Uterus (tissue), 4 donors: ENCODE measurements around the gene ITGB8. TPM values are rescaled to one million over a fixed set of nuclear protein-coding genes. Genes with fewer than 3 reads are reported as not detected.

ENCODE experiments used
- DNase-seq, 2 donors: peaks; one replicate each; pipeline ENCODE4 v3.0.0-alpha.2; 2019 to 2020
- H3K27ac ChIP-seq, 2 donors: fragments of 200-600 bp; sonication (generic); 1 replicate in 1 of 2; 2 replicates in 1 of 2; pipeline ENCODE4 v1.5.1; 2016 to 2018
- H3K27me3 ChIP-seq, 2 donors: fragments of 200-600 bp; sonication (generic); one replicate each; pipeline ENCODE4 v1.5.1; 2018 to 2019; ENCODE audit warnings: control low read depth in 1 of 2
- H3K36me3 ChIP-seq, 2 donors: fragments of 200-600 bp; sonication (generic); one replicate each; pipeline ENCODE4 v1.5.1; 2019; ENCODE audit warnings: control low read depth in 1 of 2
- H3K4me1 ChIP-seq, 2 donors: fragments of 200-600 bp; sonication (generic); one replicate each; pipeline ENCODE4 v1.5.1; 2018 to 2019; ENCODE audit warnings: control low read depth in 1 of 2
- H3K4me3 ChIP-seq, 2 donors: fragments of 200-600 bp; sonication (generic); 1 replicate in 1 of 2; 2 replicates in 1 of 2; pipeline ENCODE4 v1.5.1; 2018 to 2019; ENCODE audit warnings: mild to moderate bottlenecking in 1 of 2
- H3K9me3 ChIP-seq, 2 donors: fragments of 200-600 bp; sonication (generic); one replicate each; pipeline ENCODE4 v1.5.1; 2019; ENCODE audit warnings: control low read depth in 1 of 2
- CTCF ChIP-seq, 4 experiments: fragments of 200-600 bp in 2 of 4; fragments of 450-650 bp in 2 of 4; sonication (generic) in 2 of 4; IDR thresholded peaks; one replicate each; pipeline ENCODE4 v1.5.1; 2016 to 2019; ENCODE audit warnings: antibody characterized with exemption in 4 of 4, mild to moderate bottlenecking in 2 of 4, moderate library complexity in 1 of 4
- POLR2A ChIP-seq, 2 donors: fragments of 450-650 bp; IDR thresholded peaks; one replicate each; pipeline ENCODE4 v1.6.1; 2016; ENCODE audit warnings: antibody characterized with exemption in 2 of 2, mild to moderate bottlenecking in 1 of 2, moderate library complexity in 1 of 2
- intact Hi-C: fragments of 100-400 bp; cut with DNase I; formaldehyde crosslinking; loops from one replicate; pipeline ENCODE4 v1.15.1; 2023; ENCODE audit warnings: low total_unique reads
- total RNA-seq, 4 donors: library from RNA; depleted of rRNA in 3 of 4; stranded (reverse); fragments of >200 nt in 3 of 4; gene quantifications; one replicate each; pipeline versions ENCODE4 v1.1.0 to v1.2.4, GENCODE V29; 2014 to 2023
- donor health status: DM: yes; HTN: yes; CAD: no.

Gene ITGB8
- total RNA-seq, 4 donors from 2014 or later: 9.1 to 74.8 (median 27.6) TPM

DNA sequence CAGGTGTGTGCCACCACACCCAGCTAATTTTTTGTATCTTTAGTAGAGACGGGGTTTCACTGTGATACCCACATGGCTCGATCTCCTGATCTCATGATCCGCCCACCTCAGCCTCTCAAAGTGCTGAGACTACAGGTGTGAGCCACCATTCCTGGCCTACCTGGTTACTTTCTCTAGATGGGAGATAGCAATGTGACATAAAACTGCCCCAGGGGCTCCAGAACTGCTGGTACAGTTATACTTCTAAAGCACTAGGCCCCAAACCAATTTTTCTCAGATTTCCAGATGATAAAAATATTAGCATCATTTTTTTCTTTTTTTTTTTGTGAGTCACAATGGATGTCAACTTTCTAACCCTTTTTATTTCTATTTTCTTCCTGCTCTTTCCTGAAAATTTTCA, 27.4 kb downstream of the ITGB8 start:
- intact Hi-C loops: no loop called here
- Histone ChIP-seq H3K36me3 (no peaks in the 10 kb centered on the region), H3K9me3 (no peaks in the 10 kb centered on the region), H3K4me3 (no peak overlapping the region), H3K4me1 (no peaks in the 10 kb centered on the region), H3K27me3 (no peaks in the 10 kb centered on the region), H3K27ac (no peak overlapping the region)
- TF ChIP-seq CTCF (IDR thresholded peaks at IDR 0.05) (no peak), POLR2A (IDR thresholded peaks at IDR 0.05) (no peak)
- DNase-seq: no peak

- no peak overlapping the region for H3K4me3 ChIP-seq
- intact Hi-C loops: no loop called here
- peak overlapping the region in 1 of 2 donors; percentile 54 for H3K27ac ChIP-seq
- H3K27me3 ChIP-seq: no peaks in the 10 kb centered on the region
- TF ChIP-seq CTCF (IDR thresholded peaks at IDR 0.05): no peak
- no peak for TF ChIP-seq POLR2A (IDR thresholded peaks at IDR 0.05)
- H3K4me1 ChIP-seq: no peaks in the 10 kb centered on the region
- no peaks in the 10 kb centered on the region for H3K36me3 ChIP-seq
- H3K9me3 ChIP-seq: no peaks in the 10 kb centered on the region
- no peak for DNase-seq
Measured at GRCh38 chr7:20358762-20359282, 28.1 kb downstream of the ITGB8 start.

- no peaks in the 10 kb centered on the region for H3K27me3 ChIP-seq
- no peaks in the 10 kb centered on the region for H3K4me1 ChIP-seq
- DNase-seq: no peak
- intact Hi-C loops: no loop called here
- TF ChIP-seq POLR2A (IDR thresholded peaks at IDR 0.05): no peak
- TF ChIP-seq CTCF (IDR thresholded peaks at IDR 0.05): no peak
- no peaks in the 10 kb centered on the region for H3K9me3 ChIP-seq
- H3K4me3 ChIP-seq: no peak overlapping the region
- H3K36me3 ChIP-seq: no peaks in the 10 kb centered on the region
- H3K27ac ChIP-seq: peak overlapping the region; percentile 13 to 54
Measured at GRCh38 chr7:20359341-20359963, 28.8 kb downstream of the ITGB8 start.

- Histone ChIP-seq H3K36me3 (no peaks in the 10 kb centered on the region), H3K4me3 (no peak overlapping the region), H3K27me3 (no peaks in the 10 kb centered on the region), H3K27ac (no peak overlapping the region), H3K9me3 (no peaks in the 10 kb centered on the region), H3K4me1 (no peaks in the 10 kb centered on the region)
- no peak for DNase-seq
- no peak for TF ChIP-seq POLR2A (IDR thresholded peaks at IDR 0.05)
- no peak for TF ChIP-seq CTCF (IDR thresholded peaks at IDR 0.05)
- intact Hi-C loops: no loop called here
Measured at GRCh38 chr7:20362574-20363253, 32.0 kb downstream of the ITGB8 start.

DNA sequence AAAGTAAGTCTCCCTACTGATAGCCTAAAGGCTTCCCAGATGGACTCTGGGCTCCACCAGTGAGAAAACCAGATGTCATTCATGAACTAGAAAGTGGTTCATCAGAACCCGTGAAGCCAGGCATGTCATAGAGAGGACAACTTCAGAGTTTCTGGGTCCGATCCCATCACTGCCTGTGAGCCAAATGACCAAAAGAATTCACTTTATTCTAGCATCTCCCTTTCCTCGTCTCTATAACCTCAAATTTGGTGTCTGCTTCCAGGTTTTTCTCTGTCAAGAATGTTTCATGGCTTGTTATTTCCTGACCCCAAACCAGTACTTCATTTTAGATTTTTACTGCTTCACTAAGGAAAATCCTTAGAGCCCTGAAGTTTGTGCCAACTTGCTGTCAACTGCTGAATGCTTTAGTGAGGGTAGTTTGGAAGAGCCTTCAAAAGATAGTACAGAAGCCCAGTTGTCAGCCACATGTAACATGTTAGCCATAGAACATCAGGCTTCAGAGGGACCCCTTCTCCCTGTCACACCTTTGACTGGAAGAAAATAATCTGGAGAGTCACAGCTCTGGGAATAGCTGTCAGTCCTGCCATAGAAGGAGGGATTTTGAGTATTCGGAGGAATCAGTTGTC, 34.0 kb downstream of the ITGB8 start:
- Histone ChIP-seq H3K36me3 (no peaks in the 10 kb centered on the region), H3K4me1 (no peaks in the 10 kb centered on the region), H3K9me3 (no peaks in the 10 kb centered on the region), H3K4me3 (no peak overlapping the region), H3K27me3 (no peaks in the 10 kb centered on the region), H3K27ac (peak overlapping the region; percentile 37 to 52)
- intact Hi-C loops: no loop called here
- no peak for DNase-seq
- TF ChIP-seq CTCF (IDR thresholded peaks at IDR 0.05): no peak
- TF ChIP-seq POLR2A (IDR thresholded peaks at IDR 0.05): no peak
